Right ventricle myocardium inferior (tissue), 1 donor: ENCODE measurements around the gene KDELR1. TPM values are rescaled to one million over a fixed set of nuclear protein-coding genes. Genes with fewer than 3 reads are reported as not detected.
"Not testable (repeated sequence)": the region's sequence is repeated elsewhere in the genome, so short reads cannot be mapped to it uniquely, and the experiment has no call there.

ENCODE experiments used
- ATAC-seq: fragments of 200-7000 bp; cut with Tn5 transposase; one replicate; pipeline ENCODE4 v1.9.1; 2020; ENCODE audit warnings: mild to moderate bottlenecking, moderate library complexity
- DNase-seq: peaks from one replicate; pipeline ENCODE4 v3.0.0; 2021; ENCODE audit errors: missing footprints
- intact Hi-C: fragments of 100-400 bp; cut with DNase I; formaldehyde crosslinking; loops from one replicate; pipeline ENCODE4 v1.11.0; 2022
- total RNA-seq: library from RNA; stranded (reverse); fragmentation: NEBNext Ultra II Directional; extraction: Animal tissue kit (Norgen Biotek cat#: 25700); gene quantifications from one replicate; pipeline ENCODE4 v1.2.1, GENCODE V29; 2021
- donor health status: DM: no; HTN: yes; CAD: no; lungs with severe emphysema.

Gene KDELR1
- total RNA-seq, 1 donor from 2014 or later = 73.5 TPM

DNA sequence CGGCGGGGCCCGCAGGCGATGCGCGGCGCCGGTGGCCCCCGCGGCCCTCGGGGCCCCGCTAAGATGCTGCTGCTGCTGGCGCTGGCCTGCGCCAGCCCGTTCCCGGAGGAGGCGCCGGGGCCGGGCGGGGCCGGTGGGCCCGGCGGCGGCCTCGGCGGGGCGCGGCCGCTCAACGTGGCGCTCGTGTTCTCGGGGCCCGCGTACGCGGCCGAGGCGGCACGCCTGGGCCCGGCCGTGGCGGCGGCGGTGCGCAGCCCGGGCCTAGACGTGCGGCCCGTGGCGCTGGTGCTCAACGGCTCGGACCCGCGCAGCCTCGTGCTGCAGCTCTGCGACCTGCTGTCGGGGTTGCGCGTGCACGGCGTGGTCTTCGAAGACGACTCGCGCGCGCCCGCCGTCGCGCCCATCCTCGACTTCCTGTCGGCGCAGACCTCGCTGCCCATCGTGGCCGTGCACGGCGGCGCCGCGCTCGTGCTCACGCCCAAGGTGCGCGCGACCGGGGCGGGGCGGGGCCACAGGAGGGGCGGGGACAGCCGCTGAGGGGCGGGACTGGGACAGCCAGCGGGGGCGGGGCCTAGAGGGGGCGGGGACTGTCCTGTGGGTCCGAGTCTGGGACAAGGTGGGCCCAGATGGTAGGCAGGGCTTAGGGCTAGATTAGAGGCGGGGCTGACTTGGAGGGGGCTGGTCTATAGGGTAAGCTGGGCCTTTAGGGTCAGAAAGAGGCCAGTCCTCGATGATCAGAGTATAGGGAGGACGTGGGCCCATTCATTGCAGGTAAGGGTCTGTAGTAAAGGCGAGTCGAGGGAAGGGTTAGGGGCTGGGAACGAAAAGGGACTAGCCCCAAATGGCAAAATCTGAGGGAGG lies 7.3 kb upstream of the KDELR1 start:
- intact Hi-C loops = no loop called here
- DNase-seq = peak; percentile 92
- peak; percentile 65 for ATAC-seq

GRCh38 chr19:48398102-48398374 lies 6.7 kb upstream of the KDELR1 start:
- DNase-seq (no peak), ATAC-seq (no peak)
- intact Hi-C loops = no loop called here

- no peak for DNase-seq
- no peak for ATAC-seq
- intact Hi-C loops = no loop called here
Observed at GRCh38 chr19:48397263-48398101, 6.1 kb upstream of the KDELR1 start.

- intact Hi-C loops = no loop called here
- DNase-seq = no peak
- no peak for ATAC-seq
Observed at GRCh38 chr19:48396824-48397176, 5.4 kb upstream of the KDELR1 start.

GRCh38 chr19:48396016-48396823 lies 4.9 kb upstream of the KDELR1 start:
- intact Hi-C loops = no loop called here
- no peak for ATAC-seq
- DNase-seq = no peak

DNA sequence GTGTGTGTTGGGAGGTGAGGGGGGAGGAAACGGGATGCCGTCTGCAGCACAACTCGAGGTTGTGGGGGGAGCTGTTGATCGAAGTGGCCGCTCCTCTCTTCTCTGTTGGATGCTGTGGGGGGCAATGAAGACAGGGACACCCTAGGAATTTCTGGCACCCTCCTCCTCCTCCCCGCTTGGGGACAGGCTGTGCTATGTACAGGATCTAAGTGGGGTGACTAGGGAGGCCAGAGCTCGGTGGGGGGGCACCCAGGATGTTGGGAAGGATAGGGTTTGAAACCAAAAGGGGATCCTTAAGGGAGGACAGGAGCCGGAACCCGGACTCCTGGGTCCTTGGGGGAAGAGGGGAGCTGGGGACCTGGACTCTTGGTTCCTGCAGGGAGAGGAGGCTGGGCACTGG lies 4.1 kb upstream of the KDELR1 start:
- ATAC-seq (no peak), DNase-seq (no peak)
- intact Hi-C loops = no loop called here

DNA sequence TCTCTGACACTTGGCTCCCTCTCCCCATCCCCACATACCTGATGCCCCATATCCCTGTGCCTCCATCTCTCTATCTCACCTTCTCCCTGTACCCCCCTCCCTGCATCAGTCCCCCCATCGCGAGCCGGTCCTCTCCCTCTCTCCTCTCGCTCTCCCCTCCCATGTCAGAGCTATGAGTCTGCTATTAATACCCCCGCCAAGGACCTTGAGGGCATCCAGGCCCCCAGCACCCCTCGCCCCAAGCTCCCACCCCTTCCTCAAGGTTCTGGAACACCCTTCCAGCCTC lies 3.8 kb upstream of the KDELR1 start:
- intact Hi-C loops = no loop called here
- DNase-seq = no peak
- ATAC-seq = no peak

GRCh38 chr19:48394331-48395169 lies 3.2 kb upstream of the KDELR1 start:
- intact Hi-C loops = no loop called here
- no peak for ATAC-seq
- DNase-seq = no peak

GRCh38 chr19:48393559-48394330 lies 2.4 kb upstream of the KDELR1 start, which contains the start of gene GRIN2D:
Gene GRIN2D, plus strand, starts transcription at chr19:48393668. Its CDS starts 4,725 bp downstream, at chr19:48398393.
- DNase-seq (no peak), ATAC-seq (no peak)
- intact Hi-C loops = no loop called here

GRCh38 chr19:48392860-48393558 lies 1.7 kb upstream of the KDELR1 start:
- no peak for DNase-seq
- intact Hi-C loops = no loop called here
- no peak for ATAC-seq

DNA sequence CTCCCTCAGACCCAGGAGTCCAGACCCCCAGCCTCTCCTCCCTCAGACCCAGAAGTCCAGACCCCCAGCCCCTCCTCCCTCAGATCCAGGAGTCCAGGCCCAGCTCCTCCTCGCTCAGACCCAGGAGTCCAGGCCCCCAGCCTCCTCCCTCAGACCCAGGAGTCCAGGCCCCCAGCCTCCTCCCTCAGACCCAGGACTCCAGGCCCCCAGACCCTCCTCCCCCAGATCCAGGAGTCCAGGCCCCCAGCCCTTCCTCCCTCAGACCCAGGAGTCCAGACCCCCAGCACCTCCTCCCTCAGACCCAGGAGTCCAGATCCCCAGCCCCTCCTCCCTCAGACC lies 624 bp upstream of the KDELR1 start:
- DNase-seq, intact Hi-C loops, ATAC-seq: not testable (repeated sequence)

GRCh38 chr19:48390188-48391099 lies 907 bp downstream of the KDELR1 start:
- ATAC-seq (peak; percentile 84), DNase-seq (peak; percentile 85)
- intact Hi-C loops = loop anchor here (1.0 kb wide), 1 partner anchor 56 kb away; no protein-coding TSS in a partner anchor

DNA sequence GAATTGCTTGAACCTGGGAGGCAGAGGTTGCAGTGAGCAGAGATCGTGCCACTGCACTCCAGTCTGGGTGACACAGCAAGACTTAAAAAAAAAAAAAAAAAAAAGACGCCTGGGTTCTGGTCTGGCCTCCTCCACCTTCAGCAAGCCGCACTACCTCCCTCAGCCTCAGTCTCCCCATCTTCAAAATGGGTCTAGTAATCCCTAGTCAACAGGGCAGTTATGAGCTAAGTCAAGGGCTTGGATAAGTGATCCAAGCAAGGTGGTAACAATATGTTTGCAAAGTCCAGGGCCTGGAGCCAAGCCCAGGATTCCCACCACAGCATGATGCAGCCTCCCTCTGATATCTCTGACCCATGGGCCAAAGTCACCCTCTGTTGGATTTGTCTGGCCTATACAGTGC lies 4.4 kb downstream of the KDELR1 start:
- intact Hi-C loops = no loop called here
- ATAC-seq (no peak), DNase-seq (no peak)

DNA sequence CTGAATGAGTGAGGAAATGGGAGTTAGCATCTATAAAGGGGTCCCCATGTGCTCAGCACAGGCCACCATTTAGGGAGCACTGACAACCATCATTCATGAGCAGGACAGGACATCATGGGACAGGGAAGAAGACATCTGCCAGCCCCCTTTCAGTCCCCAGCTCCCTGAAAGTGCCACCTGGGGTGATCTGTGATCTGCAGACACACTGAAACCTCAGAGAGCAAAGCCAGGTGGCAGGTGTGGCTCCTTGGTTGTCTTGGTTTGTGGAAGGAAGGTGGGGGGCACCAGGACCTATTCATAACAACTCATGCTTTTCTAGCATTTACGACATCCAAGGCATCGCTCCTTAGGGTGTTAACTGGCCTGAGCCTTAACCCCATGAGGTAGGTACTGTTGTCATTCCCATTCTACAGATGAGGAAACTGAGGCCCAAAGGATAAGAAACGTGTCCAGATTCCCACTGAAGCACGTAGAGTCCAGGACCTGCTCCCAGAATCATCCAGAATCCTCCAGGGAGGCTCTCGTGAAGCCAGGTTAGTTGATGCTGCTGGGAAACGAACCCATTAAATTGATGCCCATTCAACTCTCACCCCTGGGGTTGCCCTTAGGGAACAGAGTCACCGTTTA lies 5.8 kb downstream of the KDELR1 start:
- intact Hi-C loops = no loop called here
- DNase-seq (no peak), ATAC-seq (no peak)

DNA sequence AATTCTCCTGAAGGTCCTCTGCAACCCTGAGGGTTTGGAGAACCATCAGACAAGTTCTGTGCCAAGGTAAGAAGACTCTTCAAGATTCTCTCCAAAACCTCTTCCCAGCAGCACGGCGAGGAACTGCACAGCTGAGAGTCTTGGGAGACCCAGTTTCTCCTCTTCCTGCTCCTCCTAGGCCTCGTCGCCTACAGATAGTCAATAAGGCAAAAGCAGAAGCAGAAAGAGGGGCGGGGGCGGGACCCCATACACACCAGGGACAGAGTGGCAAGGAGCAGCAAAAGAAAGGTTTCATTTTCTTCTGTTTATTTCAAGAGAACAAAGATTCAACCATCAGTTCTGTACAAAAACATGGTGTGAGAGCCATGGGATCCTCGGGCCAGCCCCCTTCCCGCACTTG lies 9.1 kb downstream of the KDELR1 start:
- ATAC-seq = no peak
- no peak for DNase-seq

More for the DNA sequence above, 9.1 kb downstream of the KDELR1 start:
- intact Hi-C loops = no loop called here
